HG02571 (cell line): Measurements from ENCODE around the gene DHX34.
"Not testable (repeated sequence)": the region's sequence is repeated elsewhere in the genome, so short reads cannot be mapped to it uniquely, and the experiment has no call there.

Experiments used
- ATAC-seq: cut with Tn5 transposase; IDR thresholded peaks from one replicate; pipeline ENCODE4 v1.9.1; 2021; ENCODE audit warnings: mild to moderate bottlenecking, moderate library complexity; ENCODE audit not compliant: unreplicated experiment

The DHX34 gene

DNA sequence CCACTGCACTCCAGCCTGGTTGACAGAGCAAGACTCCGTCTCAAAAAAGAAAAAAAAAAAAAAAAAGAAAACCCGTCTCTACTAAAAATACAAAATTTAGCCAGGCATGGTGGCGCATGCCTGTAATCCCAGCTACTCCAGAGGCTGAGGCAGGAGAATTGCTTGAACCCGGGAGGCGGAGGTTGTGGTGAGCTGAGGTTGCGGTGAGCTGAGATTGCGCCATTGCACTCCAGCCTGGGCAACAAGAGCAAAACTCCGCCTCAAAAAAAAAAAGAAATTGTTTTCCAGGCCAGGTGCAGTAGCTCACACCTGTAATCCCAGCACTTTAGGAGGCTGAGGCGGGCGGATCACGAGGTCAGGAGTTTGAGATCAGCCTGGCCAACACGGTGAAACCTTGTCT, 37.5 kb downstream of the DHX34 start:
- not testable (repeated sequence) for ATAC-seq

DNA sequence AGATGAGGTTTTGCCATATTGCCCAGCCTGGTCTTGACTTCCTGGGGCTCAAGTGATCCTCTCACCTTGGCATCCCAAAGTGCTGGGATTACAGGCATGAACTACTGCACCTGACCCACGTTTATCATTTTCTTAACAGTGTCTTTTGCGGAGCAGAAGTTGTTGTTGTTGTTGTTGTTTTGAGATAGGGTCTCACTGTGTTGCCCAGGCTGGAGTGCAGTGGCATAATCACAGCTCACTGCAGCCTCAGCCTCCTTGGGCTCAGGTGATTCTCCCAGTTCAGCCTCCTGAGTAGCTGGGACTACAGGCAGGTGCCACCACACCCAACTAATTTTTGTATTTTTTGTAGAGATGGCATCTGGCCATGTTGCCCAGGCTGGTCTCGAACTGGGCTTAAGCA, 38.5 kb downstream of the DHX34 start:
- ATAC-seq: not testable (repeated sequence)

DNA sequence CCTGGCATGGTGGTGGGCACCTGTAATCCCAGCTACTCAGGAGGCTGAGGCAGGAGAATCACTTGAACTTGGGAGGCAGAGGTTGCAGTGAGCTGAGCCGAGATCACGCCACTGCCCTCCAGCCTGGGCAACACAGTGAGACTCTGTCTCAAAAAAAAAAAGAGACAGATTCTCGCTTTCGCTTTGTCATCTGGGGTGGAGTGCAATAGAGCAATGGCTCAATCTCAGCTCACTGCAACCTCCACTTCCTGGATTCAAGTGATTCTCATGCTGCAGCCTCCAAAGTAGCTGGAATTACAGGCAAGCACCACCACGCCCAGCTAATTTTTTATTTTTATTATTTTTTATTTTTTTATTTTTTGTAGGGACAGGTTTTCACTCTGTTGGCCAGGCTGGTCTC, 39.6 kb downstream of the DHX34 start:
- ATAC-seq: not testable (repeated sequence)

DNA sequence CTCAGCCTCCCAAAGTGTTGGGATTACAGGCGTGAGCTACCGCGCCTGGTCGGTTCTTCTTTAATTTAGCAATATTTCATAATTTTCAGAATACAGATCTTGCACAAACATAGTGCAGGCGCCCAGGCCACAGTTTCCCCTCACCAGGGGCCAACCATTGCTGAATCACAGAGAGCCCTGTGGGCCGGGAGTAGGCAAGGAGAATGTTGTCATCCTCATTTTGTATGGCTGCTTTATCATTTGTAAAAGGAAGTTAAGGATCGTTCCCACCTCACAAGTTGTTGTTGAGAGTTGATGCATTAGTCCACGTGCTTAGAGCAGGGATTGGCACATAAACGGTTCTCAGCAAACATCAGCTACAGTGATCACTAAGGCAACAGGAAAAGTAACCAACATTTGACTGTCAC, 40.0 kb downstream of the DHX34 start:
- no peak for ATAC-seq

DNA sequence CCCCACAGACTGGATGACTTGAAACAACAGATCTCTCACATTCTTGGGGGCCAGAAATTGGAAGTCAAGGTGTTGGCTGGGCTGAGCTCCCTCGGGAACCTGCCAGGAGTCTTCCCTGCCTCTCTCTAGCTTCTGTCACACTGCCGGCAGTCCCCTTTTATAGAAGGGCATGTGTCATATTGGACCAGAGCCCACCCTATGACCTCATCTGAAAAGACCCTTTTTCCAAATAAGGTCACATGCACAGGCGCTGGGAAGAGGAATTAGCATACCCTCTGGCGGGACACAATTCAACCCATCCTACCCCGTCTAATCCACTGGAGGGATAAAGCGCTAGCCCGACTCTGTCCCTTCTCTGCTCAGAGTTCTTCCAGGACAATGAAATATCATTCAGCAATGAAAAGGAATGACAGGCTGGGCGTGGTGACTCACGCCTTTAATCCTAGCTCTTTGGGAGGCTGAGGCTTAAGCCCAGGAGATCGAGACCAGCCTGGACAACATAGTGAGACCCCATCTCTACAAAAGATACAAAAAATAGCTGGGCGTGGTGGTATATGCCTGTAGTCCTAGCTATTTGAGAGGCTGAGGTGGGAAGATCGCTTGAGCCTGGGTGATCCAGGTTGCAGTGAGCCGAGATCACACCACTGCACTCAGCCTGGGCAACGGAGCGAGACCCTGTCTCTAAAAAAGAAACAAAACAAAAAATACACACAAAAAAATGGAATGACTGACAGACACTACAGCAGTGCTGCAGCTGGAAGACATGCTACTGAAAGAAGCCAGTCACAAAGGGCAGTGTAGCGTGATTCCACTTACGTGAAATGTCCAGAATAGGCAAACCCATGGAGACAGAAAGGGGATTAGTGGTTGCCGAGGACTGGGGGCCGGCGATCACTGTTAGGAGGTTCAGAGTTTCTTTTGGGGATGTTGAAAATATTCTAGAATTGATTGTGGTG, 41.7 kb downstream of the DHX34 start:
- no peak for ATAC-seq

DNA sequence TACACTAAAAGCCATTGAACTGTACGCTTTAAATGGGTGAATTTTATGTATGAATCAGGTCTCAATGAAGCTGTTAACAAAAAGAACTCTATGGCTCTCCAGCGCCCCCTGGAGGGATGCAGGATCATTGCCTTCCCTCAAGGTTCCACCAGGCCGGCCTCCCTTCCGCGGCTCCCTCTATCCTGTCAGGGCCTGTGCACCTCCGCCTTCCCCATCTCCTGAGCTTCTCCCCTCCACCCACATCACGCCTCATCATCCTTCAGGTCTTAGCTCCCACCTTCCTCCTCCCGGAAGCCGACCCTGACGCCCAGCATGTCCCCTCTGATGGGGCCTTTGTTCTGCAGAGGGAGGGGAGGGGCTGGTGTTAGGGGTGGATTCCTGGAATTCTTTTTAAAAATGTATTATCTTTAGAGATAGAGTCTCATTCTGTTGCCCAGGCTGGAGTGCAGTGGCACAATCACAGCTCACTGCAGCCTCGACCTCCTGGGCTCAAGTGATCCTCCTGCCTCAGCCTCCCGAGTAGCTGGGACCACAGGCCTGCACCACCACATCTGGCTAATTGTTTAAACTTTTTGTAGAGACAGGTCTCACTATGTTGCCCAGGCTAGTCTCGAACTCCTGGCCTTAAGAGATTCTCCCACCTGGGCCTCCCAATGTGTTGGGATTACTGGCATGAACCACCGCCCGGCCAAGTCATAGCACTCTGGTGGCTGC, 42.6 kb downstream of the DHX34 start:
- ATAC-seq: no peak

DNA sequence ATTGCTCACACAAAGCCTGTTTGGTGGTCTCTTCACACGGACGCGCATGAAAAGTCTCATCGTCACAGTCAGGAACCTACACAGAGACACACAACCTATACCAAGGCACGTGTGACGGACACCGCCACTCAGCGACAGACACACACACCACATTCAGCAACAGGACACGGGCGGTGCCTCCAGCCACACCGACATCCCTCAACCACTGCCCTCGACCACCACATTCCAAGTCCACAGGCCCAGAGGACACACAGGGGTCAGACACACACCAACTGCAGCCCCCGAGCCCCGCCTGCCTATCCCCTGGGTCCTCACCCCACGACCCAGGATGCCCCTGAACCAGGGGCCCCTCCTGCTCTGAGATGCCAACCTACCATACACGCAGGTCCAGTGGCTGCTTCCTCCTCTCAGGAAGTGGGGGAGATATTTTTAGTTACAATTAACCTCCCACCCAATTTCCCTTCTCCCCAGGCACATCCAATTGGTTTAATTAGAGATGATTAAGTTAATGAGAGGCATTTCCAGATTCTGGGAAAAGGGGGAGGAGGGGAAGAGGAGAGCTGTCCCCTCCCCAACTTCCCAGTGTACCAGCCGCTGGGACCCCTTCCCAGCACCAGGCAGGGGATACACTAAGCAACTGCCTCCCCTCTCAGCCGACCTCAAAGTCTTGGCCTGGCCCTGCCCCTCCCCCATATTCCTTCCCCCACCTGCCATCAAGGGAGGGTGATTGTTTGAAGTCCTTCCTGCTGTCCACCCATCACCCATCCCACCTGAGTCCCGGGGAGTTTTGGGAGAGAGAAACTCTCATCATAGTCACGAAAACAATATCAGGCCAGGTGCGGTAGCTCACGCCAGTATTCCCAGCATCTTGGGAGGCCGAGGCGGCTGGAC, 49.8 kb downstream of the DHX34 start:
- no peak for ATAC-seq

DNA sequence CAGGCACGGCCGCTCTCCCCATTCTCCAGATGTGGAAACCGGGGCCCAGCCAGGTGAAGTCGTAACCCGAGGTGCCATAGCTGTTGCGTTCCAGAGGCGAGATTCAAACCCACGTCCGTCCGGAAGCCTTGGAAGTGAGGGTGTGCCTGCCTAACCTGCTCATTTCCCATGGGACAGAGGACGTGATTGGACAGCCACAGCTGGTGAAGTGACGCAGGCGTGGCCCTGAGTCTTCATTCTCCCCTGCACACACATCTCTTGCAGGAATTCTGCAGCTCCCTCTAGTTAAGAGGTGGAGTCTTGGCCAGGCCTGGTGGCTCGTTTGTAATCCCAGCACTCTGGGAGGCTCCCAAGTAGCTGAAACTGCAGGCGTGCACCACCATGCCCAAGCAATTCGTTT, 53.4 kb downstream of the DHX34 start:
- no peak for ATAC-seq

DNA sequence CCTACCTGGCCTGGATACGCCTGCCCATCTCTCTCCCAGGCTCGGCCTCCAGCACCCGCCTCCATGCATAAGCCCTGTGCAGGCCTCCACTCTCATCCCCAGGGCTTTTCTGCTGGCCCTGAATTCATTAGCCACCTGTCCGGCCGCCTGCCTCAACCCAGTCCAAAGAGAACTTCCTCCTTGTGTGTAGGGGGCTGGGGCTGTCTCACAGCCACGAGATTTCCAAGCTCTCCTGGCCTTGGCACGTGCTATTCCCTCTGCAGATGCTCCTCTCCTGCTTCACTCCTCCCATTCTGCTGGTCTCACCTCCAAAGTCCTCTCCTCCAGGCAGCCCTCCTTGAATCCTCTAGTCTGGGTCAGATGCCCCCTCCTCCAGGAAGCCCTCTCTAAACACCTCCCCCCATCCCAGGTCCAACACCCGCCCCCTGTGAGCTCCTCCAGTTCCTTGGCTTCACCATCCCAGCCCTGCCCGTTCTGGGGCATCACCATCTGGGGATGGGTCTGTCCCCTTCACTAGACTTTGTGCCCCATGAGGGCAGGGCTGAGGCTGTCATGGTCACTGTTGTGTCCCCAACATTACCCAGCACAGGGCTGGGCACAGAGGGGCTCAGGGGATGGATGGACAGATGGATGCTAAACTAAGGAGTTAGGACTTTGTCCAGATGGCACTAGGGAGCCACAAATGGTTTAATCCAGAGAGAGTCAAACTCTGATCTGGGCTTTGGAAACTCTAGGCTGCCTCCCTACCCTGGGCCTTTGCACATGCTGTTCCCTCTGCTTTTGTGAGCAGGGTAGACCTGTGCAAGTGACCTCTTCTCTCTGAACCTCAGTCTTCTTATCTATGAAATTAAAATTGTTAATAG, 55.5 kb downstream of the DHX34 start:
- no peak for ATAC-seq

DNA sequence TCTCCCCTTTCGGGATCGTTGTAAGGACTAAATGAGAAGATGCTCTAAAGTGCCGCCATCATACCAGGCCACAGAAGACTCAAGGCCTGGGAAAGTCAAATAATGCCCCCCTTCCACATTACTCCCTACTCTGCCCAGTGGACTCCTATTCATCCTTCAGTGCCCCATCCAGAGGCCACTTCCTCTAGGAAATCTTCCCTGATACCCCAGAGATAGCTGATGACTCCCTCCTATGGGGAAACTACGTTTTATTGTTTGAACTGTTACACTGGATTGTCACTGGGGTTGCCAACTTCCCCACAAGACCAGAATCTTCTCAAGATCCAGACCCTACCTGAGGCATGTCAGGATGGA, 56.1 kb downstream of the DHX34 start:
- ATAC-seq: no peak

DNA sequence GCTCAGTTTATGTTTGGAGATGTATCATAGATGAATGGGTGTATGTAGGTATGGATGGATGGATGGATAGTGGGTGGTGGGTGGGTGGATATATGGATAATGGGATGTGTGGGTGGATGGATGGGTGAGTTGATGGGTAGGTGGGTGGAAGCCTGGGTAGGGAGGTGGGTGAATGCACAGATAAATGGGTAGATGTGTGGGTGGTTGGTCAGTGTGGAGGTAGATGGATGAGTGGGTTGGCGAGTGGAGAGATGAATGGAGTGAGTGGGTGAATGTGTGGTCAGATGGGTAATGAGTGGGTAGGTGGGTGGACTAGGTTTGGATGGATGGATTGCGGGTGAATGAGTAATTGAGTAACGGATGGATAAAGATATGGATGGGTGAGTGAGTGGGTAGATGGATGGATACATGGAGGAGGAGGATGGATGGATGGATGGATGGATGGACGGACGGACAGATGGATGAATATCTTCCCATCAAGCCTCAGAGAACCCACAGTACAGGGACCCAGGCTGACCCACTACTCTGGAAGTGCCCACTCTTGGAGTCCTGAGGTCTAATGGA, 56.8 kb downstream of the DHX34 start:
- no peak for ATAC-seq

DNA sequence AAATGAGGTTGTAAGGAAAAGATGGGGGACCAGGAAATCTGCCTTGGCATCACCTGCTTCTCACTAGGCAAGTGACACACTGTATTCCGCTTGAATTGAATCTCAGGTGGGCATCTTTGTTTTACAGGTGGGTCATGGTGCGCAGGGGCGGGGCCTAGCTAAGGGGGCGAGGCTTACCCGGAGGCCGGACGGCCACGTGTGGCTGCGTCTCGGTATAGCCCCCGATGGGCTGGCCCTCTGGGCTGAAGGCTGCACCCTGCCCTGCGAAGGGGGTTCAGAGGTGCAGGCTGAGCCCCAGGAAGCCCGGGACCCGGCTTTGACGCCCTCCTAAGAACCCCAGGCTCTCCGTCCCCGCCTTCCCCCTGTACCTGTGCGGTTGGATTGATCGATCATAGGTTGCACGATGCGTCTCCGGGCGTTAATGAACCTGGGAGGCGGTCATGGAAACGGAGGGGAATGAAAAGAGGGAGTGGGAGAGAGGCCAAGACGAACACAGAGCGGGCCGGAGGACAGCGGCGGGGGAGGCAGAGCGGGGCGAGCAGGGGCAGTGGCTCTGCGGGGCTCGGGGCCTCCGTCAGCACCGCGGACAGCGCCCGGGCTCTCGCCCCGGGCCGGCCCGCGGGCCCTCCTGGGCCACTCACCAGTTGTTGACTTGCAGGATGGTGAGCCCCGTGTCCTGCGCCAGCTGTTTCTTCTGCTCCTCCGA, 57.7 kb downstream of the DHX34 start:
- no peak for ATAC-seq

DNA sequence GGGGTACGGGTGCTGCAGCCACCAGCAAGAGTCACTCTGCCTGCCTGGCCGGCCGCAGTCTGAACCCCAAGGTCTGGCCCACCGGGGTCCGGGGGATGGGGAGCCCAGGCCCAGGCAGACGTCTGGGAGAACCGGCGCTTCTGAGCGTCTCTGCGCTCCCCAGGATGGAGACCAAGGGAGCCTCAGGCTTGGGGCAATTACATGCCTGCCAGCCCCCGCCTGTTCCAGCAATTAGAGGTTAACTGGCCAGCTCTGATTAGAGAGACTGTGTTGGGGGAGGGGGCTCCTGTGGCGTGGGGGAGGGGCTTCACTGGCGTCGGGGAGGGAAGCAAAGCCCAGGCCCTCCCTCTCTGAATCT, 58.3 kb downstream of the DHX34 start:
- no peak for ATAC-seq

DNA sequence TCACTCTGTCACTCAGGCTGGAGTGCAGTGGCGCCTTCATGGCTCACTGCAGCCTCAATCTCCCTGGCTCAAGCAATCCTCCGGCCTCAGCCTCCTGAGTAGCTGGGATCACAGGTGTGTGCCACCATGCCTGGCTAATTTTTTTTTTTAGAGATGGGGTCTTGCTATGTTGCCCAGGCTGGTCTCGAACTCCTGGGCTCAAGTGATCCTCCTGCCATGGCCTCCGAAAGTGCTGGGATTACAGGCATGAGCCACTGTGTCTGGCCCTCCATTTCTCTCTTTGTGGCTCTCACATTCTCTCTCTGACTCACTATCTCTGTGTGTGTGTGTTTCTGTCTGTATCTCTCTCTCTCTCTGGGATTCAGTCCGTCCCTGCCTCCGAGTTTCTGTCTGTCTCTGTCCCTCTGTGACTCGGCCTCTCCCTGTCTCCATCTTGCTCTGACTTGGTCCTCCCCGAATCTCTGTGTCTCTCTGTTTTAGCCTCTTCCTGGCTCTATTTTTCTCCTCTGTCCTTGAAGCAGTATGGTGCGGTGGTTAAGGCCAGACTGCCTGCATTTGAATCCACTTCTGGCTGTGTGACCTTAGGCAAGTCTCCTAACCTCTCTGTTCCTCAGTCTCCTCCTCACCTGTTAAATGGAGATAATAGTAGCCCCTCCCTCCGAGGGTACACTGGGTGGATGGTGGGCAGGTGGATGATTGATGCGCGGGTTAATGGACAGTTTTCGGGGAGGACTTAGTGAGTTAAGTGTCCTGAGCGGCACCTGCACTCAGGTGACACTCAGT, 59.2 kb downstream of the DHX34 start:
- no peak for ATAC-seq

DNA sequence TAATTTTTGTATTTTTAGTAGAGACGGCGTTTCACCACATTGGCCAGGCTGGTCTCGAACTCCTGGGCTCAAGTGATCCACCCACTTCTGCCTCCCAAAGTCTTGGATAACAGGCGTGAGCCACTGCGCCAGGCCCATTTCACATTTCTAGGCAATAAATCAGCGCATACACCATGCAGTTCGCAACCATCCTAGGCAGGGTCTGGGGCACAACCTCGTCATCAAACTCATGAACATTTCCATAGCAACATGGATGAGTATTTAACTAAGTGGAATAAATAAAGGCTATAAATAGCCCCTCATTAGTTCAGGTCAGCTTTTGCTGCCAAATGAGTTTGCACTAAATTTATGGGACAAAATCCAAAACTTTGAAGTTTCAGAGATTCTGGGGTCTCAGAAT, 62.0 kb downstream of the DHX34 start:
- ATAC-seq: no peak

DNA sequence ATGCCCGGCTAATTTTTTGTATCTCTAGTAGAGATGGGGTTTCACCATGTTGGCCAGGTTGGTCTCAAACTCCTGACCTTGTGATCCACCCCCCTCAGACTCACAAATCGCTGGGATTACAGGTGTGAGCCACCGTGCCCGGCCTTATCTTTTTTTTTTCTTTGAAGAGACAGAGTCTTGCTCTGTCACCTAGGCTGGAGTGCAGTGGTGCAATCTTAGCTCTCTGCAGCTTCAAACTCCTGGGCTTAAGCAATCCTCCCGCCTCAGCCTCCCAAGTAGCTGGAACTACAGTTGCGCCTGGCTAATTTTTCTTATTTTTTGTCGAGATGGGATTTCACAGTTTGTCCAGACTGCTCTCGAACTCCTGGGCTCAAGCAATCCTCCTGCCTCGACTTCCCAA, 62.6 kb downstream of the DHX34 start:
- not testable (repeated sequence) for ATAC-seq

DNA sequence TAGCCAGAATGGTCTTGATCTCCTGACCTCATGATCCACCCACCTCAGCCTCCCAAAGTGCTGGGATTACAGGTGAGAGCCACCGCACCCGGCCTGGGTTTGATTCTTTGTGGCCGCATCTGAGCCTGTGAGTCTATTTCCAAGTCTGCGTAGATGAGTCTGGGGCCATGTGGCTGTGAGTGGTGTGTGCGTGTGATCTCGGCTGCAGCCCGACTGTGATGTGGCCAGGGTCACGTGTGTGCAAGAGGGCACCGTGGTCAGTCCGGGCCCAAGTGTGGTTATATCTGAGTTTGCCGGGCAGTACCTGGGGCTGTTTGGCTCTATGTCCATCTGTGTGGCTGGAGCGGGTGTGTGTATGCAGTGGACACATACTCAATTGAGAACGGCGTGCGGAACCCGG, 64.8 kb downstream of the DHX34 start:
- no peak for ATAC-seq

DNA sequence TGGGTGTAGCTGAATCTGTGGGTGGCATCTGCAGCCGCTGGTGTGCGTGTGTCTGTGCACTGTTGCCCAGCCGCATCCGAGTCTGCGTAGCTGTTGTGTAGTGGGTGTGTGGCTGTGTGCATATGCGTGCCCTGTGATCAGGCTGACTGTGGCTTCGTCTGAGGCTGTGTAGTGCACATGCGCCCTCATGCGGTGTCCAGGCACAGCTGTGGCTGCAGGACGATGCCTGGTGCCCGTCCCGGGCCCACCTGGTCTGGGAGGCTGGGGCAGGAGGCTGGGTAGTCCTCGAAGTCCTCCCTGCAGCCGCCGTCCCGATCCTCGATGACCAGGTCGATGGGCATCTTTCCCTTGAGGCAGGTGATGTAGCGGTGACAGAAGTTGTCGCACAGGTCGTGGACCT, 65.4 kb downstream of the DHX34 start:
- no peak for ATAC-seq
